HL-60 (cell line): ENCODE data around the gene ATP8A2.

Experiments
- CTCF ChIP-seq: IDR thresholded peaks from one replicate; pipeline ENCODE4 v1.5.1; 2011; ENCODE audit warnings: low read length, control low read depth, inconsistent platforms; ENCODE audit not compliant: insufficient read depth
- GABPA ChIP-seq: IDR thresholded peaks from 2 replicates; pipeline ENCODE4 v1.6.1; 2012; ENCODE audit warnings: low read depth
- POLR2AphosphoS5 ChIP-seq: IDR thresholded peaks from 2 replicates; pipeline ENCODE4 v1.6.1; 2012; ENCODE audit warnings: low read depth
- REST ChIP-seq: IDR thresholded peaks from 2 replicates; pipeline ENCODE4 v1.6.1; 2012; ENCODE audit warnings: low read depth; ENCODE audit not compliant: insufficient replicate concordance
- SPI1 ChIP-seq: IDR thresholded peaks from 2 replicates; pipeline ENCODE4 v1.6.1; 2012; ENCODE audit warnings: low read depth, mild to moderate bottlenecking, borderline replicate concordance

- no peak for TF ChIP-seq CTCF
- TF ChIP-seq POLR2AphosphoS5, result no peak
- no peak for TF ChIP-seq REST
- TF ChIP-seq GABPA, result no peak
- TF ChIP-seq SPI1, result no peak
These were observed 469.2 kb downstream of the ATP8A2 start for GRCh38 chr13:25840931-25841330.
